ENCODE measurements around the gene TMEM45B. TPM values are rescaled to one million over a fixed set of nuclear protein-coding genes. Genes with fewer than 3 reads are reported as not detected.

TMEM45B gene
- total and polyA plus RNA-seq, 2 of the 13 experiments (the other 11 are each of a cell fraction or from before 2014, with no cell fraction given), result 29.1 to 181 TPM

- Histone ChIP-seq H3K79me2 (ENCODE audit: insufficient read depth, low read length) (peaks cover 61% of the 10 kb centered on the region), H3K4me3 (replicated peaks in 1 of 3; ENCODE audit: insufficient read depth in 1 of 3, low read depth in 2 of 3, low read length in 3 of 3) (peak overlapping the region; percentile 29 to 84 (median 83)), H3K27me3 (ENCODE audit: control insufficient read depth in 1 of 2, insufficient read depth in 2 of 2, low read length in 2 of 2) (no peaks in the 10 kb centered on the region), H3K9ac (ENCODE audit: insufficient read depth, low read depth, low read length) (peak overlapping the region; percentile 57), H3K36me3 (replicated peaks in 1 of 2; ENCODE audit: control insufficient read depth in 1 of 2, insufficient read depth in 2 of 2, low read length in 2 of 2) (no peaks in the 10 kb centered on the region; a peak in 2 of 5 replicates), H4K20me1 (ENCODE audit: insufficient read depth, low read length) (no peaks in the 10 kb centered on the region), H3K4me1 (ENCODE audit: insufficient read depth, low read length) (peaks cover 88% of the 10 kb centered on the region), H2AFZ (ENCODE audit: low read length) (no peak overlapping the region), H3K4me2 (ENCODE audit: low read depth, low read length) (peak overlapping the region; percentile 90), H3K9me3 (ENCODE audit: low read length) (no peaks in the 10 kb centered on the region), H3K27ac (ENCODE audit: extremely low read length, insufficient read depth, low read length) (peak overlapping the region; percentile 55)
- intact Hi-C loops (cut with micrococcal nuclease; ENCODE audit: unreplicated experiment), result no loop called here
- ChIA-PET CTCF (ENCODE audit: low intra/inter-chr PET ratio, low total read pairs) (no interaction called here), POLR2A (interaction anchor here (1.4 to 3.4 kb wide), 3 partner anchors 11 to 39 kb away, joined by 3 to 29 read pairs (median 13); no protein-coding TSS in a partner anchor)
- BruUV-seq (replicated peaks), result no TSS peak
- DNase-seq (ENCODE audit: low spot score) (peak; percentile 81), ATAC-seq (0 out of 3 replicates have a peak, but pooled peaks have one; percentile 4), FAIRE-seq (no peak)
- in situ Hi-C loops (cut with HindIII; ENCODE audit: extremely low pct_ligation_motif_present, low pct_unique_long_range_greater_than_20kb), result no loop called here
- 3% methylated on average over 1 of the region's 1 CpG for WGBS (ENCODE audit: low lambda C conversion rate)
- peak; percentile 71; the same call in 1 of the 2 replicates for TF ChIP-seq NCOA2 (CRISPR knock-in tag; IDR thresholded peaks at IDR 0.05)
- TF ChIP-seq, protein P1, sequence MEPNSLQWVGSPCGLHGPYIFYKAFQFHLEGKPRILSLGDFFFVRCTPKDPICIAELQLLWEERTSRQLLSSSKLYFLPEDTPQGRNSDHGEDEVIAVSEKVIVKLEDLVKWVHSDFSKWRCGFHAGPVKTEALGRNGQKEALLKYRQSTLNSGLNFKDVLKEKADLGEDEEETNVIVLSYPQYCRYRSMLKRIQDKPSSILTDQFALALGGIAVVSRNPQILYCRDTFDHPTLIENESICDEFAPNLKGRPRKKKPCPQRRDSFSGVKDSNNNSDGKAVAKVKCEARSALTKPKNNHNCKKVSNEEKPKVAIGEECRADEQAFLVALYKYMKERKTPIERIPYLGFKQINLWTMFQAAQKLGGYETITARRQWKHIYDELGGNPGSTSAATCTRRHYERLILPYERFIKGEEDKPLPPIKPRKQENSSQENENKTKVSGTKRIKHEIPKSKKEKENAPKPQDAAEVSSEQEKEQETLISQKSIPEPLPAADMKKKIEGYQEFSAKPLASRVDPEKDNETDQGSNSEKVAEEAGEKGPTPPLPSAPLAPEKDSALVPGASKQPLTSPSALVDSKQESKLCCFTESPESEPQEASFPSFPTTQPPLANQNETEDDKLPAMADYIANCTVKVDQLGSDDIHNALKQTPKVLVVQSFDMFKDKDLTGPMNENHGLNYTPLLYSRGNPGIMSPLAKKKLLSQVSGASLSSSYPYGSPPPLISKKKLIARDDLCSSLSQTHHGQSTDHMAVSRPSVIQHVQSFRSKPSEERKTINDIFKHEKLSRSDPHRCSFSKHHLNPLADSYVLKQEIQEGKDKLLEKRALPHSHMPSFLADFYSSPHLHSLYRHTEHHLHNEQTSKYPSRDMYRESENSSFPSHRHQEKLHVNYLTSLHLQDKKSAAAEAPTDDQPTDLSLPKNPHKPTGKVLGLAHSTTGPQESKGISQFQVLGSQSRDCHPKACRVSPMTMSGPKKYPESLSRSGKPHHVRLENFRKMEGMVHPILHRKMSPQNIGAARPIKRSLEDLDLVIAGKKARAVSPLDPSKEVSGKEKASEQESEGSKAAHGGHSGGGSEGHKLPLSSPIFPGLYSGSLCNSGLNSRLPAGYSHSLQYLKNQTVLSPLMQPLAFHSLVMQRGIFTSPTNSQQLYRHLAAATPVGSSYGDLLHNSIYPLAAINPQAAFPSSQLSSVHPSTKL (CRISPR knock-in tag; IDR thresholded peaks at IDR 0.05), result peak; percentile 46; the same call in 1 of the 2 replicates
- 0 out of 4 replicates have a peak, but pooled peaks of 1 of the 2 experiments have one; percentile 27 for TF ChIP-seq ATF4 (CRISPR knock-in tag; IDR thresholded peaks at IDR 0.05)
- no peak for TF ChIP-seq ARNT (IDR thresholded peaks at IDR 0.05)
- no peak for TF ChIP-seq TFE3 (CRISPR knock-in tag; IDR thresholded peaks at IDR 0.05)
- TF ChIP-seq MED1 (CRISPR knock-in tag; IDR thresholded peaks at IDR 0.05), result peak; percentile 67; the same call in 1 of the 2 replicates
- TF ChIP-seq TBX2 (CRISPR knock-in tag; IDR thresholded peaks at IDR 0.05; ENCODE audit: borderline replicate concordance), result peak; percentile 29; the same call in 1 of the 2 replicates
- no peak for TF ChIP-seq LCORL (IDR thresholded peaks at IDR 0.05)
- TF ChIP-seq LCORL (CRISPR knock-in tag; IDR thresholded peaks at IDR 0.05), result peak; percentile 39
- TF ChIP-seq REL (CRISPR knock-in tag; conservative IDR thresholded peaks at IDR 0.05), result no peak
- peak; percentile 47; the same call in 1 of the 2 replicates for TF ChIP-seq ISL2 (CRISPR knock-in tag; IDR thresholded peaks at IDR 0.05)
- TF ChIP-seq, protein P2, sequence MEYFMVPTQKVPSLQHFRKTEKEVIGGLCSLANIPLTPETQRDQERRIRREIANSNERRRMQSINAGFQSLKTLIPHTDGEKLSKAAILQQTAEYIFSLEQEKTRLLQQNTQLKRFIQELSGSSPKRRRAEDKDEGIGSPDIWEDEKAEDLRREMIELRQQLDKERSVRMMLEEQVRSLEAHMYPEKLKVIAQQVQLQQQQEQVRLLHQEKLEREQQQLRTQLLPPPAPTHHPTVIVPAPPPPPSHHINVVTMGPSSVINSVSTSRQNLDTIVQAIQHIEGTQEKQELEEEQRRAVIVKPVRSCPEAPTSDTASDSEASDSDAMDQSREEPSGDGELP (IDR thresholded peaks at IDR 0.05; ENCODE audit: borderline replicate concordance, low read depth), result peak; percentile 85; the same call in 1 of the 2 replicates
- TF ChIP-seq ELF3 (CRISPR knock-in tag; IDR thresholded peaks at IDR 0.05), result peak; percentile 28; the same call in 1 of the 2 replicates
- TF ChIP-seq CREB1 (IDR thresholded peaks at IDR 0.05), result no peak
- peak; percentile 53; the same call in 1 of the 2 replicates for TF ChIP-seq CREB1 (CRISPR knock-in tag; IDR thresholded peaks at IDR 0.05)
- 0 out of 2 replicates have a peak, but pooled peaks have one; percentile 25 for TF ChIP-seq KDM5A (IDR thresholded peaks at IDR 0.05; ENCODE audit: borderline replicate concordance, low read length)
These were observed 1.9 kb downstream of the TMEM45B start for GRCh38 chr11:129817534-129818051.
